Pulmonary artery endothelial cell (primary cell): Measurements from ENCODE around the gene HEXIM1. TPM values are rescaled to one million over a fixed set of nuclear protein-coding genes. Genes with fewer than 3 reads are reported as not detected.

Experiments used
- DNase-seq: peaks from one replicate; pipeline ENCODE4 v3.0.0-alpha.2; 2011; ENCODE audit warnings: low read depth, low spot score
- total RNA-seq: library from RNA; depleted of rRNA; stranded (reverse); fragments of >200 nt; gene quantifications from 2 replicates; pipeline ENCODE4 v1.2.3, GENCODE V29; 2014

The HEXIM1 gene
- total RNA-seq, 1 donor from 2014 or later, result 9.8 TPM

DNA sequence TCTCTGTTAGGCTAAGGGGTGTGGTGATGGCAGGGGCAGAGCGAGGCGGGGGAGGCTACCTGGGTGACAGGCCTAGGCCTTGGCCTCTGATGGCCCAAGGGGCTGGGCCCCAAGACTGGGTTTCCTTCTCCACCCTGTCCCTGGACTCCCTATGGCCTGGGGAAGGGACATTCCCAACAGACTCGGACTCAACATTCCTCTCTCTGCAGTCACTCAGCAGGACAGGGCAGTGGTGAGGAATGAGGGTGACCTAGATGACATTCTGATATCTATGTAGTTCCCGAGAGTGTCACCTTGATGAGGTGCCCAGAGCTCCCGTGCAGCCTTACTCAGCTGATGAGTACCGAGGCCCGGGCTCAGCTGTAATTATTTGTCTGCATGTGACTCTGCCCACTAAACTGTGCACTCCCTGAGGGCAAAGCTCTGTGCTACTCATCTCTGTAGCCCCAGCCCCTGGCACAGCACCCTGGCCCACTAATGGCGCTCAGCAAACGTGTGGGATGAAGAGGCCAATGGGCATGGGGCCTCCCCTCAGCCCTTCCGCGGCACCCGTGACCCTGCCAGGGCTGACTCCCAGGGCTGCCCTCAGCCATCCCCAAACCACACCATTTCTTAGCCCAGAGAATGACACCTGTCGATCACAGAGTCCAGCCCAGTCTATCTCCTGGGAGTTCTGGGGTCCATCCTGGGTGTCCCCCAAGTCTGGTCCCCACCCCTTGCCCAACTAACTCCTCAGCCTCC lies 18.2 kb upstream of the HEXIM1 start:
- no peak for DNase-seq

DNA sequence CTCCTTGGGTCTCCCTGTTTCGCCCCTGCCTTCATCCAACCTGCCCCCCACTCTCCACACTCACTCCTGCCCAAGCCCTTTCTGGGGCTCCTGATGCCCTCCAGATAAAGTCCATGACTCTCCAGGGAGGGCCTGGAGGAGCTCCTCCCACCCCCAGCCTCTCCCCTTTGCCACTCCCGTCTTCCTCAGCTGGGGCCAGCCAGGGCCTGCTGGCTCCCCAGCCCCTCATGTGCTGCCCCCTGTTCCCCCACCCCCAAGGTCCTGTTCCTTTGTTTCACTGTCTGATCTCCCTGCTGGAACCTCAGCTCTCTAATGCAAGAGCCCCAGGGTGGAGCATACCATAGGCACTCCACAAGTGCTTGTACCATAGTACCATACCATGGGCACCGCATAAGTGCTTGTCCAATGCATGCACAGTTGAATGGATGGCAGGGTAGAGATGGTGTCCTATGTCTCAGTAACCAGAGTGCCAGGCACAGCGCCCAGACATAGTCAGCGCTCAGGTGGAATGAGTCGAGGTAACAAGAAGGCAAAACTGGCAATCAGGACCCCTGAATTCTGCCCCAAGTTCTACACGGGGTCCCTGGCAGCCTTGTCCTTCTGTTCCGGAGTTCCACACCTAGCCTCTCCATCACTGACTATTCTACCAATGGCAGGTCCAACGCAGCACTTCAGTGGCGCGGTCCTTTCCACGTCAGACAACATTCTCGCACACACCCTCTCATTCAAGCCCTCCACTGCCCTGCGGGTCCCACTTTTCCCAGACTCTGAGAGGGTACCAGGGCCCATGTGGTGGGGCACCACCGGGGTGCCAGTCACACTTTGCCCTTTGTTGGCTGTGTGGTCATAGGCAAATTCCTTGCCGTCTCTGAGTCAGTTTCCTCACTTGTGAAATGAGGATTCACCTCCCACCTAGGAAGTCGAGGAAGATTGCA lies 17.3 kb upstream of the HEXIM1 start:
- DNase-seq, result no peak

DNA sequence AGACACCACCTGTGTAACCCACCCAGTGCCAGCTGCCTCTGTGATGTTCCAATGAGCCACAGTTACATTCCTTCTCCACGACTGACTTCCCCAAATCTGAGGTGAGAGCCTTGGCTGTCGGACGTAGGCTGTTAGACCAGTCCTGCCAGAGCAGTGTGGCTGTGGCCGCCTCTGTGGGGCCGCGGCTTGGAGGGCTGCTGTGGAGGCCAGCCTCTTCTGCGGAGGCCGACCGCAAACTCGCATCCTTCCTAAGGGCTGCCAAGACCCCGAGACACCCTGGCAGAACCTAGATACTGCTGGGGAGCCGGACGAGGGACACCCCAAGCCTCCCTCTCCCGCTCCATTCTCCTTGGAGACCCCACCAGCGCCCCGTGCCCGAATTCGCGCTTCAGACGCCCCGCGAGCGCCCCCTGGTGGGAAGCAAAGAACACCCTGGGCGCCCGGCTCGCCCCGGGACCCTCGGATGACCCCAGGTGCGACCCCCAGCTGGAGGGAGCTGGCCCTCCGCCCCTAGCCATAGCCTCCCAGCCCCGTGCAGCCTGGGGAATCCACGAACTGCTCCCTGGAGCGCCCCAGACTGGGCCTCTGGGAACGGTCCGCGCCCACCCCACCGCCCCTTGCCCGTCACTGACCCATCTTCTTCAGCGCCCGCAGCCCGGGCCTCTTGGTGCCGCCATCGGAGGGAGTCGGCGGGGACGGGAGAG lies 16.5 kb upstream of the HEXIM1 start:
- no peak for DNase-seq

DNA sequence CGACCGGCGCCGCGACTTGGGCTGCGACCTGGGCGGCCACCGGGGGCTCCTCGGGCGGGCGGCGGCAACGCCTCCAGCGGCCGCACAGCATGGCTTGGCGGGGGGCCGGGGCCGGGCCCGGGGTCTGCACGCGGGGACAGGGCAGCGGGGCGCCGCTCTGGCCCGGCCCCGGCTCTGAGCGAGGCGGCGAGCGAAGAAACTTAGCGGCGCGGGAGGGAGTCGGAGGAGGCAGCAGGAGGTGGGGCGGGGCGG lies 16.0 kb upstream of the HEXIM1 start, which contains the start of gene PLCD3:
Gene PLCD3, minus strand, starts transcription at position 196 of the 252 bp plus-strand sequence. Its CDS starts 105 bp downstream, at position 91.
- no peak for DNase-seq

DNA sequence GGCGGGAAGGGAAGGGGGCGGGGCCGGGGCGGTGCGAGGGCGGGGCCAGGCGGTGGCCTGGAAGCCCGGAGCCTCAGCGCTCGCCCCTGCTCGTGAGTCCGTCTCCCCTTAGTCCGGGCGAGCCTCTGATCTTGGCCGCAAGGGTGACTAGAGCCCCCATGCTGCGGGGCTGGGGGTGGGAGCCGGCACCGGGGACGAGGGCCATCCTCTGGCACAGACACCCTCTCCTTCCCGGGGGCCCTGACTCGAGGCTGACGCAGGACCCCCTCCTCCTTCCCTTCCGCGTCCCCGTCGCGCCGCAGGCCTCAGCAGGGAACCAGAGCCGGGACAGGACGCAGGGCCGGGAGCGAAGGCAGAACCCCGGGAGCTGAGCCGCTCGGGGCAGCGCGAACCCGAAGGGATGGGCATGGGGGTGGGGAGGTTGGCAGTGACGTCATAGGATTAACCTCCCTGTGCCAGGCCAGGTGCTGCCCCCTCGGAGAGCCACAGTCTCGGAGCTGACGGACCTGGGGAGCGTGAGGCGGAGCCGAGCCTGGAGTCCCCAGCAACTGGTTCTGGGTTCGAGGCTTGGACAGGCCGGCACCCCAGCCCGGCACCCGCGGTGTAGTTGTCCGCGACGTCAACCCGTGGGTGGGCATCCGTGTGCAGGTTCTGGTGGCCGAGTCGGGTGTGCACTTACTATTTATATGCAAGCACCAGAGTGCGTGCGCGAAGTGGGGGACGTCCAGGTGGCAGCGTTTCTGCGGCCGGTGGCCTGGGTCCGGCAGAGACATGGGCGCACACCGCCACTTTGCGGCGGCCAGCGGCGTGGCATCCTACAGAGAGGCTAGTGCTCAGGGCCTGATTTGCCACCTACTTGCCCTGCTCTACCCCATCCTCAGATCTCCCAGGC lies 15.5 kb upstream of the HEXIM1 start:
- no peak for DNase-seq

DNA sequence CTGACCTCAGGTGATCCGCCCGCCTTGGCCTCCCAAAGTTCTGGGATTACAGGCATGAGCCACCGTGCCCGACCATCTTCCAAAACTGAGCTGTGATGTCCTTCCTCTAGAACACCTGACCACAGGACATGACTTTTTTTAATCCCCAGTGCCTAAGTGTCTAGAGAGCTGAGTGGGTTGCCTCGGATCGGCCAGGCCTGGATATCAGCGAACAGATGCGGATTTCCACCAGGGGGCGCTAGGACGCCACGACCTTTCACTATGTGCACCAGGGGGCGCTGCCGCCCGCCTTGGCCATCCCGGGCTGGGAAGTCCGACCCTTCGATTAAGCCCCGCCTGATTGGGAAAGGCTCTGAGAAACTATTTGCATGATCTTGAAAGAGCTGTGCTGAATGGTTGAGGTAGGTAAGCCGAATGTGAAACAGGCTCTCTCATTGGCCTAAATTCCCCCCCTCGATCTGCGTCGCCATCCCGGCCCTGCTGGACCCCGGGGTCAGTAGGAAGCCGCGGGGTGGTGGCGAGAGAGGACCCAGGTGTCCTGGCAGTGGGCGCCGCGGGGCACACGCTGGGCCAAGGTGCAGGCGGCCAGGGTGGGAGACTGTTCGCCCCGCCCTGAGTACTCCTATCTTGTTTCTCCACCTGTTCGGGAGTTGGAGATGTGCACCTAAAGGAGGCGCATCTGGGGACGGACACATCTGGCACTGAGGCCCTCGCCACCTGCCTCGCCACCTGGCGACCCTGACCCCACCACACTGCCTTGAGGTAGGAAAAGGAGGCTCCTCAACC lies 12.9 kb upstream of the HEXIM1 start, which contains the start of gene ACBD4:
Gene ACBD4, plus strand, starts transcription at position 496 of the 786 bp plus-strand sequence. CDS start 458 bp downstream, outside the sequence.
- DNase-seq, result peak; percentile 90

DNA sequence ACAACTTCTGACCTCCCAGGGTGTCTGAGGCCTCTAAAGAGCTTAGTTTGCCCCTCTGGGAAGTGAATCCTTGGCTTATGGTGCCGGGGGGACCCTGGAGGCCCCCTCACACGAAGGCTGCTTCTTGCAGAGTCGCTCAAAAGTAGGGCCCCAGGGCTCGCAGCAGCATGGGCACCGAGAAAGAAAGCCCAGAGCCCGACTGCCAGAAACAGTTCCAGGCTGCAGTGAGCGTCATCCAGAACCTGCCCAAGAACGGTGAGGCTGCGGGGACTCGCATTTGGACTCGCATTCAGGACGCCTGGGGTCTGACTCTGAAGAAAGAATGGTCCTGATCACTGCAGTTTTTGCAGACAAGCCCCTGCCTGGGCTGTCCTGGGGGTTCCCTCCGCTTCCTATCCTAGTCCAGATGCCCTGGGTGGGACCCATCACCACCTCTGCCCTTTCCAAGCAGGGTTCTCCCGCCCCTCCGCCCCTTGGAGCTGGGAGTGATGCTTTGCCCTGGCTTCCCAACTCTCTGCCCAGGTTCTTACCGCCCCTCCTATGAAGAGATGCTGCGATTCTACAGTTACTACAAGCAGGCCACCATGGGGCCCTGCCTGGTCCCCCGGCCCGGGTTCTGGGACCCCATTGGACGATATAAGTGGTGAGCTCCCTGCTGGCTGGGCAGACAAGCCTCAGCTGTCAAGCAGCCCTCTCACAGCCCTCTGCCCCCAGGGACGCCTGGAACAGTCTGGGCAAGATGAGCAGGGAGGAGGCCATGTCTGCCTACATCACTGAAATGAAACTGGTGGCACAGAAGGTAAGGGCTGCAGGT lies 12.1 kb upstream of the HEXIM1 start:
- DNase-seq, result no peak

DNA sequence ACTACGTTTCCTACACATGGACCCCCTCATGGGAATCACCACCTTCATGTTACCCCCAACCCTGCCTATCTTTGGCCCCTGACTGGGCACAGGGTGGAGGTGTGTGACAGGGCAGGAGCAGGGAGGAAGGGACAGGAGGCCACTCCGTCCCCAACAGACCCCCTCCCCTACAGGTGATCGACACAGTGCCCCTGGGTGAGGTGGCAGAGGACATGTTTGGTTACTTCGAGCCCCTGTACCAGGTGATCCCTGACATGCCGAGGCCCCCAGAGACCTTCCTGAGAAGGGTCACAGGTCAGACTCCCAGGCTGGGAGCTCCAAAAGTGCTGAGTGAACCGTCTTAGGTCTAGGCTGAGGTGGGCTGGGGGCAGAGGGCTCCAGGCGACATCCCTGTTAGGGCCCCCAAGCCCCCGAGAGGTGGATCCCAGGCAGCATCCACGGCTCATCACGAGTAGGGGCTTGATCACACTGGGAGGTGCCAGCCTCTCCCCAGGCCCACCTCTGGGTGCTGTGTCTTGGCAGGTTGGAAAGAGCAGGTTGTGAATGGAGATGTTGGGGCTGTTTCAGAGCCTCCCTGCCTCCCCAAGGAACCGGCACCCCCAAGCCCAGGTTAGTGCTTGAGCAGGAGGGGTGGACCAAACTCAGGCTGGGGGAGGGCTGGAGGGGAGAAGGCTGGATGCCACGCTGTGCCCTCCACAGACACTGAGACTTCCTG lies 11.3 kb upstream of the HEXIM1 start:
- no peak for DNase-seq

DNA sequence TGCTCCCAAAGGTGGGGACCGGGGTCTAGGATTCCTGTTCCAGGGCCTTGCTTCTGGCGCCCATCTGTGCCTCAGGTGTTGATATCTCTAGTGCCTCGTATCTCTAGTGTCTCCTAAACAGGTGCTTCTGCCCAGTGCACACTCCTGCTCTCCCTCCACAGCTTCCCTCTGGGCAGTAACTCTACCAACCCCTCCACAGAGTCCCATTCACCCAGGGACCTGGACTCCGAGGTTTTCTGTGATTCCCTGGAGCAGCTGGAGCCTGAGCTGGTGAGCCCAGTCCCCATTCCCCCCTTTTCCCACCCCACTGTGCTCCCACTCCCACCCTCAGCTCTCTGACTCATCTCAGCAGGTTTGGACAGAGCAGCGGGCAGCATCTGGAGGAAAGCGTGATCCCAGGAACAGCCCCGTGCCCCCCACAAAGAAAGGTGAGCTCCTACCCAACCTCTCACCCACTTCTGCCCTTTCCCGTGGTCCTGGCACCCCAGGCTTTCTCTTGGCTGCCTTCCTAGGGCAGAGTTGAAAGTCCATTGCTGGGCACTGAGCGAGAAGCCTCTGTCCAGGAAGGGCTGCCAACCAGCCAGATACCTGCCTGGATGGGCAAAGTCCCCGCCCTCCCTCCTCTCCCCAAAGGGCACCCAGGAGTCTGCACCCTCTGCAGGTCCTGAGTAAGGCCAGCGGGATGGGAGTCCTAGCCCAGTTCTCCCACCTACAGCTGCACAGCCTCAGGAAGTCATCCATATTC lies 10.5 kb upstream of the HEXIM1 start:
- no peak for DNase-seq

DNA sequence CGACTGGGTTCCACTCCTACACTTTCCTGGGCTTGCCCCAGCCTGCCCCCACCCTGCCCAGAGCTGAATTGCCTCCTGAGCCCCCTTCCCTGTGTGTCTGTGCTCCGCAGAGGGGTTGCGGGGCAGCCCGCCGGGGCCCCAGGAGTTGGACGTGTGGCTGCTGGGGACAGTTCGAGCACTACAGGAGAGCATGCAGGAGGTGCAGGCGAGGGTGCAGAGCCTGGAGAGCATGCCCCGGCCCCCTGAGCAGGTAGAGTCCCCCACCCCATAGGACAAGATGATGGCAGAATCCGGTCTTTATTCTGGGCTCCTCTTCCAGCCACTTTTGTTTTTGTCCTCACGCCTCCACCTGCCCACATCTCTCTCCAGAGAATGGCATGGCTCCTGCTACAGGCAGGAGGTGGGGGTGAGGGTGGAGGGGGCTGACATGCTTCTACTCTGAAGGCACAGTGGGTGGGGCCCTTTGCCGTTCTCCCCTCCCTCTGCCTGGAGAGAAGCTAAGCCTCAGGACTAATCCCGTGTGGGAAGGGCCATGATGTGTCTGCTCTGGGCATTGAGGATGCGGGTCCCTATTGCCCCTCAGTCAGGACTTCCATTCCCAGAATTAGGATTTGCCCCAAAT lies 9.3 kb upstream of the HEXIM1 start:
- DNase-seq, result no peak

DNA sequence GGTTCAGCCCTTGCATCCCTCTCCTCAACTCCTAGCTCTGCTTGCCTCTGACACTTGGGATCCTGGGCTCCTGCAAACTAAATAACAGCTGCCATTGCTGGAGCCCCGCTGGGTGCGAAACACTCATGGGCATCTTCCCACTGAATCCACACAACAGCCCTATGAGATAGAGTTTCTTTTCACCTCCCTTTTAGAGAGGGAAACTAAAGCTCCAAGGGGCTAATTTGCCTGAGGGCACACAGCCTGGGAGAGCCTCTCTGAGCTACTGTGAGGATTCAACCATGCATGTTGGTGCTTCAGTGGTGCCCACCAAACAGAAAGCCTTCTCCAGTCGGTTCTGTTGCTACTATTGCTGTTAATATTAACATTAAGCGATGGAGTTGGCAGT lies 8.7 kb upstream of the HEXIM1 start:
- DNase-seq, result no peak

DNA sequence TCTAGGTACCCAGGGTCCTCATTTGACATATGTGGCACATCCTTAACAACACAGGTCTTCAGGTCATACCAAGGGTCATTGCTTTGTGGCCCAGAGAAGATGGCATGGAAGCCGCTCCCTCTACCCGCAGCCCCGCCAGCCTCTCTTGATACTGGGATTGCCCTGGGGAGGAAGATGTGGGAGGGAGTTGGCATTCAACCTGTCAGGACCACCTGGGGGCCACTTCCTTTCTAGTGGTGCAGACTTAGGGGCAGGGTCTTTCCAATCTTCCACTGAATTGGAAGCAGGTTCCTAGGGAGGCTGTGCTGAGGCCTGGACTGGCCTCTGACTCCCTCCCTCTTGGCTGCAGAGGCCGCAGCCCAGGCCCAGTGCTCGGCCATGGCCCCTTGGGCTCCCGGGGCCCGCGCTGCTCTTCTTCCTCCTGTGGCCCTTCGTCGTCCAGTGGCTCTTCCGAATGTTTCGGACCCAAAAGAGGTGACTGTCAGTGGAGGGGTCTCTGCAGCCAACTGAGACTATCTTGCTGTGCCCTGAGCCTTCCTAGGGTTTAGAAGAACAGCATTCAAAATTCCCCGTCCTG lies 5.1 kb upstream of the HEXIM1 start:
- no peak for DNase-seq

DNA sequence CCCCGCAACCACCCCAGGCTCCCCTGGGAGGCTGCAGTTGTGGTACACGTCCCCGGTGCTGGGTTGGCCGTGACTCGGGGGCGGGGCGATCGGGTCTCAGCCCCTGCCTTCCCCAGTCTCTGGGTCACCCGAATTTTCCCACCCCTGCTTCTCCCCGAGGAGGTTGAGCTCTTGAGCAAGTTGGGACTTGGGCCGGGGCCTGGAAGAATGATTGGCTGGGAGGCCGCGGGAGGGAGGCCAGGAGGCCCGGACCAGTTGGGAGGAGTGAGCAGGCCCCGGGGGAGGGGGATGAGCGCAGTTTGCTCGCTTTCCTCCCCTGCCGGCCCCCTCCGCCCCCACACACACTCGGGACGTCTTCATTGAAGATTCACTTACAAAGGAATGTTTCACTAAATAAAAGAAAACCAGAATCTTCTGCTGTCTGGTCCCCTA lies 4.5 kb upstream of the HEXIM1 start:
- DNase-seq, result no peak

DNA sequence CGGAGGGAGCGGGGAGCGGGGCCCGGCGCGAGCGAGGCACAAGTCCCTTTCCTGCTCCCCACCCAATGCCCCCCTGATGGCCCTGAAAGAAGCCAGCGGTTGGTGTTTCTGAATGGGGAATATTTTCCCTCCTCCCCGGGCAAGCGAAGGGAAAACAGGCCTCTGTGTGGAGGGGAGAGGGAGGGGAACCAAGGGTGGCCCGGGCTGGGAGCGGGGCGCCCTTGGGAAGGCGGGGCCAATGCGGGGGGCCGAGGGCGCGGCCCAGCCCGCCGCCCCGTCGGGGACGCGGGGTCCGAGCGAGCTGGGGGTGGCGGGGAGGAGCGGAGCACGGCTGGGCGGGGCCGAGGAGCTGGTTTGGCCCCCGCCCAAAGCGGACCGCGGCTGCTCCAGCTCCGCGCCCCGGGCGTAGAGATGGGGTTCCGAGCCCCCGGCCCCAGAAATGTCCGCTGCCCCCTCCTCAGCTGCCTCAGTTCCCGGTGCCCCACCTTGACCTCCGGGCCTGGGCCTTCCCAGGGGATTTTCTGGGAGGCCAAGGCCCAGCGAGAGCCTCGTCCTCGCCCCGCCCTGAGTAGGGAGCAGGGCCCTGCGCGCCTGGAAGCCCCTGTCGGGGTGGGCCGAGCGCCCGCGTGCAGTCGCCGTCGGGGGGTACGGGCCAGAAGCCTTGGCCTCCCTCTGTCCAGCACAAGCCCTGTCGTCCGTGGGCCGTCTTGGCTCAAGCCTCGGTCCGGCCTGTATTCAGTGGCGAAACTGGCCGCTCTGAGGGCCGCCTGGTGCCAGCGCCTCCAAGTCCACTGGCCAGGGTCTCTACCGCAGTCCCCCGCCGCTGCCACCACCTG lies 3.9 kb upstream of the HEXIM1 start:
- DNase-seq, result no peak

DNA sequence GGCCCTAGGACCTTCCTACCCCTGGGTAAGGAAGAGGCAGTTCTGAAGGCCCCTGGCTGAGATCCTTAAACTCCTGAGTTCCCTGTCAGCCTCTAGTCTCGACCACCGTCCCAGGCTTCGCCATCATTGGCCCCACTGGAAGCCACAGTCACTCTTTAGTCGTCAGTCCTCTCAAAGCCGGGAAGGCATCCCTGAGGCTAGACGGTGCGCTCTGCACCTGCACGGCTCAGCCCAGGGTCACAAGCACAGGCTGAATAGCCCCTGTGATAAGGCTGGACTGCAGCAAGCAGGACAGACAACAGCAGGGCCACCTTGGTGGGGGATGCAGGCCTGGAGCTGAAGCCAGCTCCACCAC lies 3.3 kb upstream of the HEXIM1 start:
- DNase-seq, result no peak

DNA sequence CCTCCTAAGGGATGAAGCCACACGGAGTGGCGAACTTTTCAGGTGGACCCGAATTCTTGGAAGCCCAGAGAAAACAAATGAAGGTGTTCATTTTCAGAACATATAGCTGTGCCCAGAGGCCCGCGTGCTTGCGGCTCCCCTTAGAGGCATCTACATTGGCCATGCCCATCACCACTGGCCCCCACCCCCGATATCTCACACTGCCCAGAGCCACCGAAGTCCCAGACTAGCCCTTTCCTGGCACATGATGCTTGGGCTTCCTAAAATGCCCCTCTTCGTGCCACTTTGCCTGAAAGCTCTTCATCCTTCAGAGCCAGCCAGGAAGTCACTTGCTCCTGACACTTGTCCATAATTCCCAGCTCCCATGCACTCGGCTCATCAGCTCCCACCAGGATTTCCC lies 2.1 kb upstream of the HEXIM1 start:
- DNase-seq, result no peak

DNA sequence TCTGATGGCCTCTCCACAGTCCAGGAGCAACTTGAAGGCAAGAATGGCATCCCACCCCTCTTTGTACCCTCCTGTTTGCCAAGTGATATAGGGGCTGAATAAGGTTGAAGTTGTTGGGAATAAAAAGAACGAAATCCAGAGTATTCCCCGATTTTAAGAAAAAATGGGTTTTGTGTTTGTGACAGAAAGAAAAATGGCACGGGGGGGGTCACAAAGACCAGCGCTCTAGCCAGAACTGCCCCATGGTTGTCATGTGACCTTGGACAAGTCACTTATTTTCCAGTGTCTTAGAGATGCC lies 1.7 kb upstream of the HEXIM1 start:
- DNase-seq, result no peak
